ENCODE measurements around the gene P2RX7. TPM values are rescaled to one million over a fixed set of nuclear protein-coding genes. Genes with fewer than 3 reads are reported as not detected.
"Not testable (repeated sequence)": the region's sequence is repeated elsewhere in the genome, so short reads cannot be mapped to it uniquely, and the experiment has no call there.

P2RX7 gene
- polyA plus RNA-seq, 1 donor: 1.0 TPM

- DNase-seq (ENCODE audit: low read depth): no peak
These were observed 38.1 kb downstream of the P2RX7 start for GRCh38 chr12:121170611-121171260.

- DNase-seq (ENCODE audit: low read depth): no peak
These were observed 39.5 kb downstream of the P2RX7 start for GRCh38 chr12:121172145-121172544.

DNA sequence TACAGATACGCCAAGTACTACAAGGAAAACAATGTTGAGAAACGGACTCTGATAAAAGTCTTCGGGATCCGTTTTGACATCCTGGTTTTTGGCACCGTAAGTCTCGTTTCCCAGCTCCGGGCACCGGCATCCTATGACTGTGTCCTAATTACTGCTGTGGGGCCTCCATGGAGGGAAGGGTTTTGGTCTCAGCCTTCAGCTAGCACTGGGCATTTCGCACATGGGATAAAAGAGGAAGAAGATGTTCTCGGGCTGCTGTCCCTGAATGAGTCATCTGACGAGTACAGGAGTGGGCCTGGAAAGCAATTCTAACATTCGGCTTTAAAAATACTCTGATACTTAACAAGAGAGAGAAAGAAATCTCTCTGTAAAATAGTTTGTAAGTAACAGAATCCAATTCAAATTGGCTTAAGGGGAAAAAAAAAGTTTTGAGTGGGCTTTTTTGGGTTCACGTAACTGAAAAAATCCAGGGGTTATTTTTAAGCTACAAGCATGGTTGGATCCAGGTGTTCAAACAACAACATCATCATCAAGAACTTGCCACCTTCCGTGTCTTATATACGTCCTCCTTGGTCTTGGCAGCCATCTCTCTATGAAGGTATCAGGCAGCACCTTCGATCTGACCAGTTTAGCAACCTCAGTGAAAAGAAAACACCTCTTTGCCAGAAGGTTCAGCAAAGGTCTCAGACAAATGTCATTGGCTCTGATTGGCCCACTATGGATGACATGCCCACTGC is 42.9 kb downstream of the P2RX7 start:
- DNase-seq (ENCODE audit: low read depth): no peak

DNA sequence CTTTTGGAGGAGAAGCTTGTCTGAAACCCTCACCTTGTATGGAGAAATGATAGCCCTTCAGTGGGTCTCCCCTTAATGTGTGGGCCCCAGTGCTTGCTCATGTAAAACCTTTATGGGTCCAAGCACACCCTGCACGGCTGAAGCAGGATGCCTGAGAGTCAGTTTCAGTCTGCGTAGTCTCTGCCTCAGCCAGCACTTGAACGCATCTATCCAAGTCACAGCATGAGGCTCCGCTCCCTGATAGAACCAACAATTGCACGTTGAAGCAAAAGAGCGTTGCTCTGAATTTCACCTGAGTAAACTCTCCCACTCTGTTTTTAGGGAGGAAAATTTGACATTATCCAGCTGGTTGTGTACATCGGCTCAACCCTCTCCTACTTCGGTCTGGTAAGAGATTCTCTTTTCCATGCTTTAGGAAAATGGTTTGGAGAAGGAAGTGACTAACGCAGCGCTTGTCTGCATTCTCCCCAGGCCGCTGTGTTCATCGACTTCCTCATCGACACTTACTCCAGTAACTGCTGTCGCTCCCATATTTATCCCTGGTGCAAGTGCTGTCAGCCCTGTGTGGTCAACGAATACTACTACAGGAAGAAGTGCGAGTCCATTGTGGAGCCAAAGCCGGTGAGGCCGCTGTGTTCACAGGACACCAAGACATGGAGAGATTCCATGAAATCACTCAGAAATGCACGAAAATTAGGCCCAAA is 44.3 kb downstream of the P2RX7 start:
- no peak for DNase-seq (ENCODE audit: low read depth)

DNA sequence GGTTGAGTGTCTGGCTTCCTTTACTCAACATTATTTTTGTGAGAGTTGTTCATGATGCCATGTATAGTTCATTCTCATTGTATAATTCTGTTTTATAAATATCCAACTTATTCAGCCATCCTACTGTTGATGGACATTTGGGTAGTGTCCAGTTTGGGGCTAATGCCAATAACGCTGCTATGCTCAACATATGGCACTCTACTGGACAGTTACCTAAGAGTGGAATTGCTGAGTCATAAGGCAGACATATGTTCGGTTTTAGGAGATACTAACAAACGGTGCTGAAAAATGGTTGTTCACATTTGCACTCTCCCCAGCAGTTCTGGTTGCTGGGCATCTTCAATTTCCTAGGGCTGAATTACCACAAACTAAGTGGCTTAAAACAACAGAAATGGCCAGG is 48.5 kb downstream of the P2RX7 start:
- no peak for DNase-seq (ENCODE audit: low read depth)

DNA sequence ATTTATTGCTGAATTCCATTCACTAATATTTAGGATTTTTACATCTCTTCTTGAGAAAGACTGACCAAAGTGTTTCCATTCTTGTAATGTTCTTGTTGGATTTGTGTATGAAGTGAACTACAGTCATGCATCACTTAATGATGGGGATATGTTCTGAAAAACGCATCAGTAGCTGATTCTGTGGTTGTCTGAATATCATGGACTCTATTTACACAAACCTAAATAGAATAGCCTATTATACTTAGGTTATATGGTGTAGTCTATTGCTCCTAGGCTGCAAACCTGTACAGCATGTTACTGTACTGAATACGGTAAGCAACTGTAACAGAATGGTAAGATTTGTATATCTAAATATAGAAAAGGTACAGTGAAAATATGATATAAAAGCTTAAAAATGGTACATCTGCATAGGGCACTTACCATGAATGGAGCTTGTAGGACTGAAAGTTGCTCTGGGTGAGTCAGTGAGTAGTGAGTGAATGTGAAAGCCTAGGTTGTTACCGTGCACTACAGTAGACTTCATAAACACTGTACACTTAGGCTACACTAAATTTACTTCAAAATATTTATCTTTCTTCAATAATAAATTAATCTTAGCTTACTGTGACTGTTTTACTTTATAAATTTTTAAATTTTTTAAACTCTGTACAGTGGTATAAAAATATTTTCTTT is 49.7 kb downstream of the P2RX7 start:
- no peak for DNase-seq (ENCODE audit: low read depth)

DNA sequence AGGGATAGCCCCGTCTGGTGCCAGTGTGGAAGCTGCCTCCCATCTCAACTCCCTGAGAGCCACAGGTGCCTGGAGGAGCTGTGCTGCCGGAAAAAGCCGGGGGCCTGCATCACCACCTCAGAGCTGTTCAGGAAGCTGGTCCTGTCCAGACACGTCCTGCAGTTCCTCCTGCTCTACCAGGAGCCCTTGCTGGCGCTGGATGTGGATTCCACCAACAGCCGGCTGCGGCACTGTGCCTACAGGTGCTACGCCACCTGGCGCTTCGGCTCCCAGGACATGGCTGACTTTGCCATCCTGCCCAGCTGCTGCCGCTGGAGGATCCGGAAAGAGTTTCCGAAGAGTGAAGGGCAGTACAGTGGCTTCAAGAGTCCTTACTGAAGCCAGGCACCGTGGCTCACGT is 51.7 kb downstream of the P2RX7 start:
- DNase-seq (ENCODE audit: low read depth): no peak

DNA sequence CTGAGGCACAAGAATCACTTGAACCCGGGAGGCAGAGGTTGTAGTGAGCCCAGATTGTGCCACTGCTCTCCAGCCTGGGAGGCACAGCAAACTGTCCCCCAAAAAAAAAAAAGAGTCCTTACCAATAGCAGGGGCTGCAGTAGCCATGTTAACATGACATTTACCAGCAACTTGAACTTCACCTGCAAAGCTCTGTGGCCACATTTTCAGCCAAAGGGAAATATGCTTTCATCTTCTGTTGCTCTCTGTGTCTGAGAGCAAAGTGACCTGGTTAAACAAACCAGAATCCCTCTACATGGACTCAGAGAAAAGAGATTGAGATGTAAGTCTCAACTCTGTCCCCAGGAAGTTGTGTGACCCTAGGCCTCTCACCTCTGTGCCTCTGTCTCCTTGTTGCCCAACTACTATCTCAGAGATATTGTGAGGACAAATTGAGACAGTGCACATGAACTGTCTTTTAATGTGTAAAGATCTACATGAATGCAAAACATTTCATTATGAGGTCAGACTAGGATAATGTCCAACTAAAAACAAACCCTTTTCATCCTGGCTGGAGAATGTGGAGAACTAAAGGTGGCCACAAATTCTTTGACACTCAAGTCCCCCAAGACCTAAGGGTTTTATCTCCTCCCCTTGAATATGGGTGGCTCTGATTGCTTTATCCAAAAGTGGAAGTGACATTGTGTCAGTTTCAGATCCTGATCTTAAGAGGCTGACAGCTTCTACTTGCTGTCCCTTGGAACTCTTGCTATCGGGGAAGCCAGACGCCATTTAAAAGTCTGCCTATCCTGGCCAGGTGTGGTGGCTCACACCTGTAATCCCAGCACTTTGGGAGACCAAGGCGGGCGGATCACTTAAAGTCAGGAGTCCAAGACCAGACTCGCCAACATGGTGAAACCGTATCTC is 52.6 kb downstream of the P2RX7 start:
- no peak for DNase-seq (ENCODE audit: low read depth)

DNA sequence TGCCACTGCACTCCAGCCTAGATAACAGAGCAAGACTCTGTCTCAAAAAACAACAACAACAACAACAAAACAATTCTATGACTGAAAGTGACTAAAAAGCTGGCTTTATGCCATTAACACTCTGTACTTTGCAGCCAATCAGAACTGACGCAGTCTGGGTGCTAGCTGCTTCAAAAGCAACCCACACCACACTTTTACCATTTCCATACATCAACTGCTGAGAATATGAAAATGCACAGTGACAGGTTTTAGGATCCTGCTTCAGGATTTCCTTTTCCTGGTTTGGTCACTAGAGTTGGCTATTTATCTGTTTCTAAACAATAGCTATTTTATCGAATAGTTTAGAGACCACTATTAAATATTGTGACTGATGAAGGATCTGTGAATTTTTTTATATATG is 54.1 kb downstream of the P2RX7 start:
- DNase-seq (ENCODE audit: low read depth): no peak

DNA sequence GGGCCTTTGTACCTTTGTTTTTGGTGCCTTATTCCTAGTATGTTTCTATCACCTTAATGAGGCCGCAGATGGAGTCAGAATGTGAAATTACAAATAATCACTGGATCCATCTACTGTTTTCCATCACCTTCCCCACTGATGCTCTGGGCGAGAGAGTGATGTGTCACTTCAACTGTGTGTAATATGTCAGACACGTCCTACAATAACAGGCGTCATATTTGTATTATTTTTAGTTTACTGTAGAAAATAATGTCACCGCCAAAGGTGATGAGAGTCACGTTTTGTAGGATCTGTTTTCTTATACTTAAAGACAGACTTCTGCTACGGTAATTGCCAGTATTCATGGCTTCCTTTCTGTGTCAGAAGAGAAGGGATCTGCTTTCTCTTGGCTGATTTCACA is 54.8 kb downstream of the P2RX7 start:
- no peak for DNase-seq (ENCODE audit: low read depth)

GRCh38 chr12:121188227-121188626 is 55.6 kb downstream of the P2RX7 start:
- no peak for DNase-seq (ENCODE audit: low read depth)

- no peak for DNase-seq (ENCODE audit: low read depth)
These were observed 56.5 kb downstream of the P2RX7 start for GRCh38 chr12:121189131-121189530.

- DNase-seq (ENCODE audit: low read depth): no peak
These were observed 57.0 kb downstream of the P2RX7 start for GRCh38 chr12:121189619-121190155.

DNA sequence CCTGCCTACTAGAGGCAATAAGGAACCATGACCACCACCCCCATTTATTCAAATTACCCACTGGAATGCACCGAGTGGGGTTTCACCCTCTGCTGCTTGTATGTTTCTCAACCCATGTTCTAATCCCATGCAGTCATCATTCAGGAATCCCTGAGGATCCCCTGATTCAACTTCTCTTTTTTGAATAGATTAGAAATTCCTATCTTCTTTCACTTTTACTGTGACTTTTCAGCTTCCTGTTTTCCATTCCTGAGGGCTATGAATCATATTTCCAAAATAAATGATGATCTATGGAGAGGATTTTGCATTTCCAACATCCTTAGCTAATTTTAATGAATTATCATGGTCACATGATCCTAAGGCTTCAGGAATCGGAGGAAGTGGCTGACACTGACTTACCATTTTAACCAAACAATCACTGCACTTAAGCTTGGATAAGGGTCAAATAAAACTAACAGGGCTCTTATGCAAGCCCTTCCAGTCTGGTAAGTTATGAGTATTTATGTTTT is 57.9 kb downstream of the P2RX7 start:
- DNase-seq (ENCODE audit: low read depth): no peak

DNA sequence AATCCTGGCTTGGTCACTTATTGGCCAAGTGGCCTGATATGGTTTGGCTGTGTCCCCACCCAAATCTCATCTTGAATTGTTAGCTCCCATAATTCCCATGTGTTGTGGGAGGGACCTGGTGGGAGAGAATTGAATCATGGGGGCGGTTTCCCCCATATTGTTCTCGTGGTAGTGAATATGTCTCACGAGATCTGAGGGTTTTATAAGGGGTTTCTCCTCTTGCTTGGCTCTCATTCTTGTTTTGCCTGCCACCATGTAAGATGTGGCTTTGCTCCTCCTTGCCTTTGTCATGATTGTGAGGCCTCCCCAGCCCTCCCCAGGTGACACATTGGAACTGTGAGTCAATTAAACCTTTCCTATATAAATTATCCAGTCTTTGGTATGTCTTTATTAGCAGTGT is 58.5 kb downstream of the P2RX7 start:
- no peak for DNase-seq (ENCODE audit: low read depth)

GRCh38 chr12:121196902-121197301 is 64.2 kb downstream of the P2RX7 start:
- no peak for DNase-seq (ENCODE audit: low read depth)

DNA sequence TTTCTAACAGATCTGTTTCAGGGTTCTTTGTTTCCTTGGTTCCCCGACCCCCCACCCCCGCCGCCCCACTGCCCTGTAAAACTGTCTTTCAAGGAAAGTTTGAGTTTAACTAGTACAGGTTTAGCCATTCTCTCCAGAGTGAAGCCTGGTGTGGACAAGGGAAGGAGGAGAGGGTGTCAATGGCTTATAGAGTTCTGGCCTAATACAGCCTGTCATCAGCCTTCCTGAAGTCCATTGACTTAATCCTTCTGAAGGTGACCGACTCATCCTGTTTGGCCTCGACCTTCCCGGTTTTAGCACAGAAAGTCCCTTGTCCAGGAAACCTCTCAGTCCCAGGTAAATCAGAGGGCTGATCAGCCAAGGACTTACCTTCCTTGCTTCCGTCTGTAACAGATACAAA is 66.3 kb downstream of the P2RX7 start:
- no peak for DNase-seq (ENCODE audit: low read depth)

DNA sequence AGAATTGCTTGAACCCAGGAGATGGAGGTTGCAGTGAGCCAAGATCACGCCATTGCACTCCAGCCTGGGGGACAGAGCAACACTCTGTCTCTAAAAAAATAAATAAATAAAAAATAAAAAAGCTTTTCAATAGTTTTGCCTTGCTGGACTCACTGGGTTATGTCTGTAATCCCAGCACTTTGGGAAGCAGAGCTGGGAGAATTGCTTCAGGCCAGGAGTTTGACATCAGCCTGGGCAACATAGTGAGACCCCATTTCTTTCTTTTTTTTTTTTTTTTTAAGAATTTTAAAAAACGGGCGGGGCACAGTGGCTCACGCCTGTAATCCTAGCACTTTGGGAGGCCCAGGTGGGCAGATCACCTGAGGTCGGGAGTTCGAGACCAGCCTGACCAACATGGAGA is 68.5 kb downstream of the P2RX7 start:
- DNase-seq (ENCODE audit: low read depth): not testable (repeated sequence)

DNA sequence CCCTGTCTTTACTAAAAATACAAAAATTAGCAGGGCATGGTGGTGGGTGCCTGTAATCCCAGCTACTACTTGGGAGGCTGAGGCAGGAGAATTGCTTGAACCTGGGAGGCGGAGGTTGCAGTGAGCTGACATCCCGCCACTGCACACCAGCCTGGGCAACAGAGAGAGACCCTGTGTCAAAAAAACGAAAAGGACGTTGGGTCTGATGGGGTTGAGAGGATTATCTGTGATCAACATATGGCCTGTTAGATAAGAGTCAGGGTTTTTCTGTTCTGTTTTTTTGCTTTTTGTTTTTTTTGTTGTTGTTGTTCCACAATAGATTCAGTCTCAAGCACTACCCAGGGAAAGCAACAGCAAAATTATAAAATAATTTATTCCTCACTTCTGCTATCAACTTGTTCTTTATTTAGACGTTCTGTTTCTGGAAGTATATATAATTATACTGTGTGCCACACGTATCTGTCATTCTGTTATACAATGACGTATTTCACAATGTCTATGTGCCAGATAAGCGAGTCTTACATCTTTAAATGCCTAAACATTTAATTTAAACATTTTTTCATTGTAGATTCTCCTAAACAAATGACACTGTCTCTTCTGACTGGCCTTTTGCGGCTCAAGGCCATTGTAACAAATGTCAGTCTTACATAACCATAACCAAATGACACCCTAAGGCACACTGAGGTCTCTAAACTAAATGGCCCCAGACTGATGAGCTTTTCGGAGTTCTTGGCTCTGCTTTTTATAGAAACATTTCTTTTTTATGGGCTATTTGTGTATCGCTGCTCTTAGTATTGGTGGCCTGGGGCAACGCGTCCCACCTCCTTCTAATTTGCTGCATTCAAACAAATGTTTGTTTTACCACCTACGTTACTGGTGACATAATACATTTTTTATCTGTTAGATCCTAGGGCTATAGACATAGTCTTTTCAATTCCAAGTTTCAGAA is 70.0 kb downstream of the P2RX7 start:
- DNase-seq (ENCODE audit: low read depth): no peak

DNA sequence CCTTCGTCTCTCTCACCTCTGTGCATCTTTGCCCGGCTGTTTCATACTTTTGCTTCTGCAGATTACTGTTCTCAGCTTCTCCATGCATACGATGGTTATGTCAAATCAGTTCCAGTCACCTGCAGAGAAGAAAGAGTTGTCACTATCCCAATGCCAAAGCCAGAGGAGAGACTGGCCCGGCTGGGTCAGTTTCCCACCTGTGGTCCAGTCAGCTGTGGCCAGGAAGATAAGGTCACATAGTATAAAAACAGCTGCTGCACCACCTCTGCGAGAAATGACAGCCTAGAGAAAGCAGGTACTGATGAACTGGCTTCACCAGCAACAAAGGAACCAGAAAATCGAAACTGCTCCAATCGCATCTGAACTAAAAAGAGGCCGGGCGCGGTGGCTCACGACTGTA is 70.8 kb downstream of the P2RX7 start:
- no peak for DNase-seq (ENCODE audit: low read depth)
